ENCODE results near the gene PTGDR.
A peak's percentile ranks its signal among the peaks of the same experiment; 100 is the strongest.

PTGDR gene

DNA sequence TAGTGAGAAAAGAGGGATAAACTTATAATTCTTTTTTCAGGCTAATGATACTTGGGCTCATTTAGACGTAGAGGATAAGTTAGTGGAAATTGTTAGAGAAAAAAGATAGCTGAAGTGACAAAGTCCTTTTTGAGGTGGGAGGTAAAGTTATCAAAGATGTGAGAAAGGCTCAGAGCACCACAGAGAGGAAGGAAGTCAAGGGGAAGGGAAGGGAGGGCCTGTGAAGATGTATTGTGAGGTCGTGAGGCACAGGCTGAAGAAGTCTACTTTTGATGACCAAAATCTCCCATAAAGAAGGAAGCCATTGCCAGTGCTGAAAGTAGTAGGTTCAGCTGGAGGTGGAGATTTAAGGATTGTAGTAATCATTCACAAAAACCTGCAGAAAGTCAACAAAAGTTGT is 19.4 kb upstream of the PTGDR start:
- peaks cover 11% of the 10 kb centered on the region for H3K27me3 Mint-ChIP-seq
- DNase-seq, result peak; percentile 26

DNA sequence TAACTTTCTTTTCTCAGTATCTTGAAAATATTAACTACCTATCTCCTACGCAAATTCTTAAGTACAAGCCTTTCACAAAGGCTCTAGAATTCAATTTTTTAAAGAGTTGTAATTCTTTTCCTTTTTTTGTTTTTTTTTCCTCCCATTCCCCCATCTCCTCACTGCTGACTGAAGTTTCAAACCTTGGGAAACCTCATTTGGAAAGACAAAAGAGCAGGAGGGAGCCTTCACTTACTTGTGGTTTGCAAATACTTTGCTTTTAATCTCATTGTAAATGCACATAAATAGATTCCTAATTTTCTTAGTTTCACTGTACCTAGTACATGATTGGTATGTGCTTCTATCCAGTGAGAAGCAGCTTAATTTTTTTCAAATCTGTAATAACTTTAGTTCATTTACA is 15.8 kb upstream of the PTGDR start:
- Mint-ChIP-seq H3K27ac (no peak overlapping the region), H3K36me3 (peaks cover 11% of the 10 kb centered on the region), H3K27me3 (peaks cover 18% of the 10 kb centered on the region), H3K9me3 (peaks cover 14% of the 10 kb centered on the region), H3K4me3 (no peak overlapping the region), H3K4me1 (peaks cover 17% of the 10 kb centered on the region)
- CTCF ChIA-PET, result no interaction called here
- DNase-seq, result no peak

More for the DNA sequence above, 19.4 kb upstream of the PTGDR start:
- Mint-ChIP-seq H3K27ac (peak overlapping the region; percentile 39), H3K4me1 (peaks cover 17% of the 10 kb centered on the region), H3K4me3 (no peak overlapping the region), H3K36me3 (peaks cover 11% of the 10 kb centered on the region), H3K9me3 (peaks cover 16% of the 10 kb centered on the region)
- CTCF ChIA-PET, result no interaction called here

DNA sequence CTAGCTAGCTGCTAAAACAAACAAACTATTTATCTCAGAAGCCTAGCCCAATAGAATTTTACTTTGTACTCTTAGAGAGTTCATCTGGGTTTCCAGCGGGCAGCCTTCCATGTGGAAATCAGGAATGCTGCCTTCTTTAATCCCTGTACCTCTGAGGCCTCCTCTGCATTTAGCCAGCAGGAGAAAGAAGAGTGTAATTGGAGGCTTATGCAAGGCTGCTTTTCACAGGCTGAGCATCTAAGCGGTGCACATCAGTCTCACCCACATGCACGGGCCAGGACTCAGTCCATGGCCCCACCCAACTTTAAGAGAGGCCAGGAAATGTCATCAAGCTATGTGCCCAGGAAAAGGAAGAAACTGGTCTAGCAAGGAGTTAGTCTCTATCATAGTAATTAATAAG is 14.0 kb upstream of the PTGDR start:
- Mint-ChIP-seq H3K4me1 (peaks cover 1% of the 10 kb centered on the region), H3K36me3 (no peaks in the 10 kb centered on the region), H3K27me3 (peaks cover 18% of the 10 kb centered on the region), H3K4me3 (no peak overlapping the region), H3K27ac (no peak overlapping the region), H3K9me3 (no peaks in the 10 kb centered on the region)
- CTCF ChIA-PET, result no interaction called here
- DNase-seq, result no peak

GRCh38 chr14:52254086-52254485 is 13.4 kb upstream of the PTGDR start:
- Mint-ChIP-seq H3K27me3 (peaks cover 18% of the 10 kb centered on the region), H3K4me3 (no peak overlapping the region), H3K36me3 (no peaks in the 10 kb centered on the region), H3K27ac (no peak overlapping the region), H3K9me3 (no peaks in the 10 kb centered on the region), H3K4me1 (no peaks in the 10 kb centered on the region)
- DNase-seq, result no peak
- CTCF ChIA-PET, result no interaction called here

GRCh38 chr14:52258783-52259182 is 8.7 kb upstream of the PTGDR start:
- Mint-ChIP-seq H3K4me1 (peaks cover 11% of the 10 kb centered on the region), H3K27me3 (peaks cover 24% of the 10 kb centered on the region), H3K27ac (no peak overlapping the region), H3K4me3 (no peak overlapping the region), H3K36me3 (no peaks in the 10 kb centered on the region), H3K9me3 (peaks cover 3% of the 10 kb centered on the region)
- DNase-seq, result no peak
- CTCF ChIA-PET, result interaction anchor here (1.2 kb wide), 1 partner anchor 41 kb away, joined by 3 read pairs; no protein-coding TSS in a partner anchor

DNA sequence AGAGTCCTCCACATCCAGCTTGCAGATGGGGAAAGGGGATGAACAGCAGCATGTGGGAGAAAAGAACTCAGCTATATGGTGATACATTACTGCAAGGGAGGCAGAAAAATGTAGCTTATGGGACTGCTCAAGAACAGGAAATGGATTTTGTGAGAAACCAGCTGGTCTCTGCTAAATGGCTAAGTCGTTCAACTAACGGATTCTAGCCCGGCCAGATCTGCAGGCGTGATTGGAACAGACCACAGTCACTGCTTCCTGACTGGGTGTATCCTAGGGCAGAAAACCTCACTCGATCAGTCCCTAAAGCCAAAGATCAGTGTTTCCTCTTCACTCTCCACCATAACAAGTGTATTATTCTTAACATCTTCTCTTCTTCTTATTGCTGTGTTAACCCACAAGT is 8.1 kb upstream of the PTGDR start:
- H3K4me1 Mint-ChIP-seq, result peaks cover 11% of the 10 kb centered on the region
- DNase-seq, result peak; percentile 32
- no peak overlapping the region for H3K4me3 Mint-ChIP-seq
- no peaks in the 10 kb centered on the region for H3K36me3 Mint-ChIP-seq
- H3K27ac Mint-ChIP-seq, result no peak overlapping the region
- CTCF ChIA-PET, result interaction anchor here (1.2 kb wide), 1 partner anchor 41 kb away, joined by 3 read pairs; no protein-coding TSS in a partner anchor
- H3K9me3 Mint-ChIP-seq, result peaks cover 3% of the 10 kb centered on the region
- H3K27me3 Mint-ChIP-seq, result peaks cover 19% of the 10 kb centered on the region

DNA sequence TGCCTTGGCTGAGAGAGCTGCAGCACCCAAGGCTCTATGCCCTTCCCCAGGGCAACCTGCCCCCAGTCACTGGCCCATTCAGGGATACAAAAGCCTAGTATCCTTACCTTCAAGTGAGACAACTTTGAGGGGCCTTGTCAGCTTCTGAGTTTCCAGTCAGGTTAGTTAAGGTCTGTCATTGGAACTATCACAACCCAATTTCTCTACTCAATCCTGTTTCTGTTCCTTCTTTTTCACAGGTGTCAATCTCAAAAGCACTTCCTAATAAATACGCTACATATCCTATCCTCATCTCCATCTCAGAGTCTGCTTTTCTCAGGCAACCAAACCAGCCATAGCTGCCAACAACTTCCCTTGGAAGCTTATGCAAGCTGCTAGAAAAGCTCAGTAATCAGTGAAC is 4.9 kb upstream of the PTGDR start:
- DNase-seq, result no peak
- H3K27ac Mint-ChIP-seq, result no peak overlapping the region
- H3K36me3 Mint-ChIP-seq, result peaks cover 5% of the 10 kb centered on the region
- peaks cover 5% of the 10 kb centered on the region for H3K9me3 Mint-ChIP-seq
- CTCF ChIA-PET, result no interaction called here
- no peak overlapping the region for H3K4me3 Mint-ChIP-seq
- peaks cover 38% of the 10 kb centered on the region for H3K4me1 Mint-ChIP-seq
- H3K27me3 Mint-ChIP-seq, result peaks cover 26% of the 10 kb centered on the region

GRCh38 chr14:52263190-52263589 is 4.3 kb upstream of the PTGDR start:
- Mint-ChIP-seq H3K4me3 (no peak overlapping the region), H3K27me3 (peaks cover 32% of the 10 kb centered on the region), H3K4me1 (peaks cover 42% of the 10 kb centered on the region), H3K9me3 (peaks cover 5% of the 10 kb centered on the region), H3K36me3 (peaks cover 5% of the 10 kb centered on the region), H3K27ac (no peak overlapping the region)
- DNase-seq, result no peak
- CTCF ChIA-PET, result no interaction called here

- CTCF ChIA-PET, result interaction anchor here (0.9 to 1.2 kb wide), 3 partner anchors 15 to 245 kb away, joined by 3 to 4 read pairs (median 3); no protein-coding TSS in a partner anchor
- DNase-seq, result no peak
- peaks cover 11% of the 10 kb centered on the region for H3K36me3 Mint-ChIP-seq
- peaks cover 47% of the 10 kb centered on the region for H3K27me3 Mint-ChIP-seq
- peaks cover 5% of the 10 kb centered on the region for H3K9me3 Mint-ChIP-seq
- peaks cover 44% of the 10 kb centered on the region for H3K4me1 Mint-ChIP-seq
- no peak overlapping the region for H3K4me3 Mint-ChIP-seq
- no peak overlapping the region for H3K27ac Mint-ChIP-seq
These were observed 2.2 kb upstream of the PTGDR start for GRCh38 chr14:52265253-52265652.

GRCh38 chr14:52266179-52266578 is 1.3 kb upstream of the PTGDR start:
- Mint-ChIP-seq H3K4me1 (peaks cover 44% of the 10 kb centered on the region), H3K36me3 (peaks cover 11% of the 10 kb centered on the region), H3K27ac (no peak overlapping the region), H3K4me3 (no peak overlapping the region), H3K9me3 (peaks cover 2% of the 10 kb centered on the region), H3K27me3 (peaks cover 46% of the 10 kb centered on the region)
- no peak for DNase-seq
- CTCF ChIA-PET, result interaction anchor here (1.0 to 1.2 kb wide), 2 partner anchors 16 to 246 kb away, joined by 3 to 4 read pairs; no protein-coding TSS in a partner anchor

DNA sequence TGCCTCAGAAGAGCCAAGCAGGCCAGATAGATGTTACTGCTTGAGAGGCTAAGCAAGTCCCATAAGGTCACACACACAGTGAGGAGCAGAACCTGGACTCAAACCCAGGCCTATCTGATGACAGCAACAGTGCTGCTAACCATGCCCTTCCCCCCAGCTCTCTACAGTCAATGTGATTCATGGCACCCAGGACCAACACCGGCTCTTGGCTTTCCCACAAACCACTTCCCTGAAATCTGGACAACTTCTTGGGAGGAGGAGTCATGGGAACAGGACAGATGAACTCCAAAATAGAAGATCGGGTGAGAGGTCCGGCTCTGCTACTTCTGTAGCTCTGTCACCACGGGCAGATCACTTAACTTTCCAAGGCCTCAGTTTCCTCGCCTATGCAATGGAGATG is 716 bp upstream of the PTGDR start:
- Mint-ChIP-seq H3K9me3 (peaks cover 2% of the 10 kb centered on the region), H3K27ac (no peak overlapping the region), H3K4me3 (peak overlapping the region; percentile 83), H3K27me3 (peaks cover 44% of the 10 kb centered on the region), H3K36me3 (peaks cover 11% of the 10 kb centered on the region), H3K4me1 (peaks cover 44% of the 10 kb centered on the region)
- no peak for DNase-seq
- CTCF ChIA-PET, result interaction anchor here (0.6 kb wide), 1 partner anchor 784 kb away, joined by 3 read pairs; no protein-coding TSS in a partner anchor

DNA sequence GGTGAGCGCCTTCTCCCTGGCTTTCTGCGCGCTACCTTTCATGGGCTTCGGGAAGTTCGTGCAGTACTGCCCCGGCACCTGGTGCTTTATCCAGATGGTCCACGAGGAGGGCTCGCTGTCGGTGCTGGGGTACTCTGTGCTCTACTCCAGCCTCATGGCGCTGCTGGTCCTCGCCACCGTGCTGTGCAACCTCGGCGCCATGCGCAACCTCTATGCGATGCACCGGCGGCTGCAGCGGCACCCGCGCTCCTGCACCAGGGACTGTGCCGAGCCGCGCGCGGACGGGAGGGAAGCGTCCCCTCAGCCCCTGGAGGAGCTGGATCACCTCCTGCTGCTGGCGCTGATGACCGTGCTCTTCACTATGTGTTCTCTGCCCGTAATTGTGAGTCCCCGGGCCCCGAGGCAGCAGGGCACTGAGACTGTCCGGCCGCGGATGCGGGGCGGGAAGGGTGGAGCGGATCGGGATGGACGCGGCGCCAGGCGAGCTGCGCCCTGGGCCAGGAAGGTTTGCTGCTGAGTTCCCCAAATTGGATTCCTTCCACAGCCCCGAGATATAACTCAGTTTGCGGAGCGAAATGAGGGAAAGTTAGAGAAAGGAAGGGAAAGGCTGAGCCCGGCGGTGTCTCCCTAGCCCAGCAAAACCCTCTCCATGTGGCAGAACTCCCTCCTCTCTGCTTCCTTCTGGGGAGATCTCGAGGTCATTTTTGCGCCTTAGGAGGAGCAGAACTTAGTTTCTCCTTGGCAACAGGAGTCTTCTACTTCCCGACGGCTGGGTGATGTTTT is 972 bp downstream of the PTGDR start:
- CTCF ChIA-PET, result no interaction called here
- peaks cover 47% of the 10 kb centered on the region for H3K4me1 Mint-ChIP-seq
- no peak overlapping the region for H3K27ac Mint-ChIP-seq
- peak; percentile 53 for DNase-seq
- H3K9me3 Mint-ChIP-seq, result peaks cover 2% of the 10 kb centered on the region
- H3K36me3 Mint-ChIP-seq, result peaks cover 11% of the 10 kb centered on the region
- peaks cover 57% of the 10 kb centered on the region for H3K27me3 Mint-ChIP-seq
- peak overlapping the region; percentile 83 for H3K4me3 Mint-ChIP-seq

GRCh38 chr14:52269100-52269499 is 1.6 kb downstream of the PTGDR start:
- Mint-ChIP-seq H3K27me3 (peaks cover 64% of the 10 kb centered on the region), H3K27ac (no peak overlapping the region), H3K4me1 (peaks cover 47% of the 10 kb centered on the region), H3K9me3 (peaks cover 2% of the 10 kb centered on the region), H3K4me3 (peak overlapping the region; percentile 83), H3K36me3 (peaks cover 13% of the 10 kb centered on the region)
- no peak for DNase-seq
- CTCF ChIA-PET, result no interaction called here

DNA sequence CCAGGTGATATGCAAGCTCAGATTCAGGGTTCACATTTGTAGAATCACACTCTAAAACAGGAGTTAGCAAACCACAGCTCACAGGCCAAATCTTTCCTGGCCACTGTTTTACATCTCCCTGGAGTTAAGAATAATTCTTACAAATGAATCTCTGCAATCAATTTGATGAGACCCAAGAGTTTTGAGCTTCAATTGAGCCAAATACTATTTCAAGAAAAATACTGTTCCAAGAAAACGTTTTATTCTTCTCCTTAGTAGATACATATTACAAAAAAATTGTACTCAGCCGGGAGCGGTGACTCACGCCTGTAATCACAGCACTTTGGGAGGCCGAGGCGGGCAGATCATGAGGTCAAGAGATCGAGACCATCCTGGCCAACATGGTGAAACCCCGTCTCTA is 2.5 kb downstream of the PTGDR start:
- H3K4me1 Mint-ChIP-seq, result peaks cover 48% of the 10 kb centered on the region
- peaks cover 15% of the 10 kb centered on the region for H3K36me3 Mint-ChIP-seq
- no peak for DNase-seq
- CTCF ChIA-PET, result interaction anchor here (1.0 kb wide), 1 partner anchor 14 kb away, joined by 3 read pairs; no protein-coding TSS in a partner anchor
- peaks cover 71% of the 10 kb centered on the region for H3K27me3 Mint-ChIP-seq
- H3K4me3 Mint-ChIP-seq, result no peak overlapping the region
- H3K27ac Mint-ChIP-seq, result no peak overlapping the region
- peaks cover 2% of the 10 kb centered on the region for H3K9me3 Mint-ChIP-seq

DNA sequence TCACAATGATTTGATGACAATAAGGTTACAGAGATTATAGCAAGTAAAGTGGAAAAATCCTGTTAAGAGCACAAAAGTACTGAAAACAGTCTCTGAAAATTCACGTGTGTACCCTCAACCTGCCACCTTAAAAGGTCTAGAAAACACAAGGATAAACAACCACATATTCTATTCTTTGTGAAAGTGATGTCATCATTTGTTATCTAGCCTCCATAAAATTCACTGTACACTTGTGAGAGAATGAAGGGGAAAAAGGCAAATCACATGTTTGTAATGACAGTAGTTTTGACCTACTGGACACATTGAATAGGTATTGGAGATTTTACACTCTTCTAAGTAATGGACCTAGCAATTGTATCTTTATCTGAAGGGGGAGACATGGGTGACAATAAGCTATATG is 4.0 kb downstream of the PTGDR start:
- Mint-ChIP-seq H3K27me3 (peaks cover 84% of the 10 kb centered on the region), H3K9me3 (no peaks in the 10 kb centered on the region), H3K36me3 (peaks cover 13% of the 10 kb centered on the region), H3K4me1 (peaks cover 32% of the 10 kb centered on the region), H3K4me3 (no peak overlapping the region), H3K27ac (no peak overlapping the region)
- CTCF ChIA-PET, result interaction anchor here (1.4 to 3.4 kb wide), 3 partner anchors 191 to 276 kb away, joined by 3 to 16 read pairs (median 6); no protein-coding TSS in a partner anchor
- no peak for DNase-seq

Measured in activated naive CD4-positive, alpha-beta T cell treated with anti-CD3 and anti-CD28 coated beads, Interleukin-2, amount 10 ng/mL, durations not matched to agents 7 days and 5 days (primary cell).